ENCODE data around the gene HES4.
"Not testable (repeated sequence)": the region's sequence is repeated elsewhere in the genome, so short reads cannot be mapped to it uniquely, and the experiment has no call there.

The HES4 gene

GRCh38 chr1:978835-979743 is 20.8 kb downstream of the HES4 start:
- DNase-seq = no peak

DNA sequence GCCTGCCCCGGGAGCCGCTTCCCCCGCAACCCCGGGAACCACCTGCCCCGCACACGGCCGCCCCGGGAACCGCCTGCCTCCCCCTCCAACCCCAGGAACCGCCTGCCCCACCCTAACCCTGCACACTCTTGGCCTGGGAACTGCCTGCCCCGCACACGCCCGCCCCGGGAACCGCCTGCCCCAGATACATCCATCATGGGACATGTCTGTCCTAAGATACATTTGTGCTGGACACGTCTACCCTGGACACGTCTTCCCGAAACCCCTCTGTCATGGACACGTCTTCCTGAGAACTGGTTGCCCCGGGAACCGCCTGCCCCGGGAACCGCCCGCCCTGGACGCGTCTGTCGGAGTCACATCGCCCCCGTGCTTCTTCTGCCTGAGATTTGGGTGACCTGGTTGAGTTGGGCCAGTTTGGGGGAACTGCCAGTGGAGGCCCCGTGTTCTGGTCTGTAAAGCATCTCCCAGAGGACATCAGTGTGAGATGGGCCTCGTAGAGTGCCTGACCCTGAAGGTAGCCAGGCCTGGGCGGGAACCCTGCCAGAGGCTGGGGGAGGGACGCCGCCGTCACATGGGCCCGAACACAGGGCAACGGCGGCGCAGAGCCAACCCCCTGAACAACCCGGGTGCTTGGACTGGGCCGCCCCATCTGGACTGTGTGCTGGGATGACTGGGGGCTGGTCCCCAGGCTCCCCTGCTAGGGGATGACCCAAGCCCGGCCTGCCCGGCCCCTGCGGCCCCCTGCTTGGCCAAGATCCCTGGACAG is 21.6 kb downstream of the HES4 start:
- DNase-seq = no peak

DNA sequence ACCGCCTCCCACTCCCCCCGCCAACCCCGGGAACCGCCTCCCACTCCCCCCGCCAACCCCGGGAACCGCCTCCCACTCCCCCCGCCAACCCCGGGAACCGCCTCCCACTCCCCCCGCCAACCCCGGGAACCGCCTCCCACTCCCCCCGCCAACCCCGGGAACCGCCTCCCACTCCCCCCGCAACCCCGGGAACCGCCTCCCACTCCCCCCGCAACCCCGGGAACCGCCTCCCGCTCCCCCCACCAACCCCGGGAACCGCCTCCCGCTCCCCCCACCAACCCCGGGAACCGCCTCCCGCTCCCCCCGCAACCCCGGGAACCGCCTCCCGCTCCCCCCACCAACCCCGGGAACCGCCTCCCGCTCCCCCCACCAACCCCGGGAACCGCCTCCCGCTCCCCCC is 23.1 kb downstream of the HES4 start:
- DNase-seq = not testable (repeated sequence)

- peak; percentile 71 for DNase-seq
Observed at GRCh38 chr1:975896-976683, 23.8 kb downstream of the HES4 start.

- no peak for DNase-seq
Observed at GRCh38 chr1:975365-975764, 24.5 kb downstream of the HES4 start.

GRCh38 chr1:974687-975328 is 25.1 kb downstream of the HES4 start:
- no peak for DNase-seq

GRCh38 chr1:974293-974640 is 25.6 kb downstream of the HES4 start:
- DNase-seq = no peak

- DNase-seq = no peak
Observed at GRCh38 chr1:973459-974292, 26.2 kb downstream of the HES4 start.

DNA sequence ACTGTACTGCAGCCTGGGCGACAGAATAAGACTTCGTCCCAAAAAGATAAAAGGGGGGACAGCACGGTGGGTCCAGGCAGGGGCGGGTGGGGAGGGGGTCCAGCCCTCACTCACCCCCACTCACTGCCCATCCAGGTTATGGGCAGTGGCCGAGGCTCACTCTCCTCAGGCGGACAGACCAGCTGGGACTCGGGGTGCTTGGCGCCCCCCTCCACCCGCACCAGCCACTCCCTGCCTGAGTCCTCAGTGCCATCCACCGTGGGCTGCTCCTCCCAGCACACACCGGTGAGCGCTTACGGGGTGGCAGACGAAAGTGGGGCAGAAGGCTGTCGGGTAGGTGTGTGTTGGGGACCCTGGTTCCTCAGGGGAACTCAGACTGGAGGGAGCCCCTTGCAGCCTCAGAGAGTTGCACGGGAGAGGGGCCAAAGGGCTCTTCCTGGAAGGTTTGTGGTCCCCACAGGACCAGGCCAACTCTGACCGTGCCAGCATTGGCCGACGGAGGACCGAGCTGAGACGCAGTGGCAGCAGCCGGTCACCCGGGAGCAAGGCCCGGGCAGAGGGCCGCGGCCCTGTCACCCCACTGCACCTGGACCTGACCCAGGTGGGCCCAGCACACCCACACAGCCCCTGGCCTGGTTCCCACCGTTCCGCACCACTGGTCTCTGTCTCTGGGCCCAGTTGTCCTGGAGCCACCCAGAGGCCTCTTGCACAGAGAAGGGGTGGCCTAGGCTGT is 27.0 kb downstream of the HES4 start:
- DNase-seq = no peak

- no peak for DNase-seq
Observed at GRCh38 chr1:971751-972506, 28.0 kb downstream of the HES4 start.

GRCh38 chr1:970973-971730 is 28.7 kb downstream of the HES4 start:
- no peak for DNase-seq

DNA sequence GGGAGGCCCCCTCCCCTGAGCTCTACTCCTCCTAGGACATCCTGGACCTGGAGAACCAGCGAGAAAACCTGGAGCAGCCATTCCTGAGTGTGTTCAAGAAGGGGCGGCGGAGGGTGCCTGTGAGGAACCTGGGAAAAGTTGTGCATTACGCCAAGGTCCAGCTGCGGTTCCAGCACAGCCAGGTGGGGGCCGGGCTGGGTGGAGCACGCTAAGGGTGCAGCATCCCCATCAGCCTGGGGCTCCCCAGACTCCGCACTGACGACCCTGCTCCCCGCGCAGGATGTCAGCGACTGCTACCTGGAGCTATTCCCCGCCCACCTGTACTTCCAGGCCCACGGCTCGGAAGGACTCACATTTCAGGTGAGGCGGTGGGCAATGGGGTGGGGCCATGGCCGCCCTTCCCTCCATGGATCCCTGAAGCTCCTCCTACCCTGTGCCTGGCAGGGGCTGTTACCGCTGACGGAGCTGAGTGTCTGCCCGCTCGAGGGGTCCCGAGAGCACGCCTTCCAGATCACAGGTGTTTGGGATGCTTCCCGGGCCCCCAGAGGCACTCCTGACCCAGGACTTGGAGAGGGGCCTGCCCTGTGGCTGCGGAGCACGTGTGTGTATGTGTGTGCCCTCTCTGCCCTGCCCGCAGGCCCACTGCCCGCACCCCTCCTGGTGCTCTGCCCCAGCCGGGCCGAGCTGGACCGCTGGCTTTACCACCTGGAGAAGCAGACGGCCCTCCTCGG is 29.5 kb downstream of the HES4 start:
- DNase-seq = no peak

GRCh38 chr1:969260-969855 is 30.5 kb downstream of the HES4 start:
- DNase-seq = no peak

DNA sequence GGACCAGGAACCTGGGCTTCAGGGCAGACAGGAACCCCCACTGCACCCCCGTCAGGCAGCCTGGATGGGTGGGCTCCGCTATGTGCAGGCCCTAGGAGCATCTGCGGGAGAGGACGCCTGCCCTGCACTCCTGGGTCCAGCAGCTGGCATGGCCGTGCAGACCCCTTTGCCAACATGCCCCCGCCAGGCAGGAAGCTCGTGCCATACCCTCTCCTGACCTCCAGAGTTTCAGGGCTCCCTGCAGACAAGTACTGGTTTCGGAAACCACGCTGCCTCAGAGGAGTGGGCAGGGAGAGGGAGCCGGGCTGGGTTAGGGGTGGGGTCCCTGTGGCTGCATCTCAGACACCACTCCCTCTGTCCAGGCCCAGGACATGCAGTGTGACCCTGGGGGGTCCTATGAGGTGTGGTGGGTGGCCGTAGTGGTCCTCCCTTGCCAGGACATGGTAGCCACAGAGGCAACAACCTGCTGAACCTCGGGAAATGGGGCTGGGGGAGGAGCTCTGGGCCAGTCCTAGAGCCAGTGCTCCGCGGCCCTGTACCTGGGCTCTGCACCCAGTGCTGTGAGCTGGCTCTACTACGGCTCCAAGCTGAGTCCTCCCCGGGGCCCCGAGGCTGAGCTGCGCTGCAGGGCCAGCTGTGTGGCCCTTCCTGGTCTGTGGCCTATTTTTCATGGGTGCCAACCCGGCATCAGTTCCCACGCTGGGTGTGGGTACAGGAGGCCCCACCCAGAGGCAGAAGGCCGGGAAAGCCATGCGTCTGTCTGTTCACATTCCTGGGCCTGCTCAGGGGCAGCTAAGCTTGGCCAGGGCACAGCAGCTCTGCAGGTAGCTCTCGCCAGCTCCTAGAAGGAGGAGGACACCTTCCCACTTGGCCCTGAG is 32.2 kb downstream of the HES4 start:
- no peak for DNase-seq

- DNase-seq = peak; percentile 91
Observed at GRCh38 chr1:966704-967300, 33.1 kb downstream of the HES4 start.

DNA sequence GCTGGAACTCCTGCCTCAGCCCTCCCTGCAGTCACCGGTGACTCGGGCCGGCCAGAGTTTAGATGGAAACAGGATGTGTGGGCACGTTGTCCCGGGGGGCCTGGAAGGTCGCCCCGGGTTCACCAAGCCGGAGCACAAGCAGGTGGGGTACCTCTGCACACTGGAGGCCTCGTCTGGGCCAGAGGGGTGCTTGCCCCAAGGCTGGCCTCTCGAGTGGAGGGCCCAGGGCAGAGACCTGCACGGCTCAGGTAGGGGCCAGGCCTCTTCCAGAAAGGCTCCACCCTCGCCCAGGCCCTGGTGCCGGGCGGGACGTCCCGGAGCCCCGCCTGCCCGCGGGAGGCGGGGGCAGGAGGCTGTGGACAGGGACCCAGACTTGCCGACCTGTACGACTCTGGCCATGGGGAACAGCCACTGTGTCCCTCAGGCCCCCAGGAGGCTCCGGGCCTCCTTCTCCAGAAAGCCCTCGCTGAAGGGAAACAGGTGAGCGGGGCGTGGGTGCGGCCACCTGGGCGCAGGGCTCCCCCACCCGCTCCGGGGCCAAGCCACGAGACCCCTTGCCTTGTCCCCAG is 33.7 kb downstream of the HES4 start, which contains the start of gene PLEKHN1:
TSS of gene PLEKHN1 (plus strand) at position 348 of the 569 bp plus-strand sequence. CDS start at position 398, 50 bp downstream.
- DNase-seq = no peak
